GM12878 (cell line): ENCODE results near the gene BRME1. TPM values are rescaled to one million over a fixed set of nuclear protein-coding genes. Genes with fewer than 3 reads are reported as not detected.

Experiments used
- ATAC-seq: fragments of 200-7000 bp; cut with Tn5 transposase; 3 replicates; pipeline ENCODE4 v1.9.1; 2020; ENCODE audit warnings: mild to moderate bottlenecking, moderate library complexity
- BruUV-seq: library from RNA; stranded (reverse); fragments of 400-500 nt; replicated peaks from 2 replicates; lab custom pipeline; 2021; lab: Mats Ljungman, UMichigan
- CTCF ChIA-PET: fragments of 300-600 bp; sonication (Branson Sonifier 250); formaldehyde crosslinking; extraction: SDS; loops from one replicate; lab custom pipeline; 2021; ENCODE audit warnings: inconsistent platforms; lab: Yijun Ruan, JAX
- POLR2A ChIA-PET: fragments of 350-600 bp; formaldehyde crosslinking; extraction: SDS; loops from one replicate; lab custom pipeline; 2021; ENCODE audit warnings: inconsistent platforms; lab: Charles Lee
- RAD21 ChIA-PET: fragments of 300-600 bp; sonication (Branson Sonifier 250); formaldehyde crosslinking; loops from one replicate; lab custom pipeline; 2023; ENCODE audit warnings: antibody characterized with exemption; ENCODE audit not compliant: unreplicated experiment; lab: Charles Lee
- SMC1A ChIA-PET: fragments of 300-600 bp; sonication (Branson Sonifier 250); formaldehyde crosslinking; loops from one replicate; lab custom pipeline; 2023; ENCODE audit not compliant: unreplicated experiment, uncharacterized antibody; lab: Charles Lee
- DNase-seq: peaks from one replicate; pipeline ENCODE4 v3.0.0-alpha.2; 2011; ENCODE audit warnings: low read depth, low spot score
- FAIRE-seq: peaks from 3 replicates; lab custom pipeline; 2011; peaks lifted over from hg19 to GRCh38; lab: Jason Lieb, UNC
- H2AFZ ChIP-seq: 2 replicates; pipeline ENCODE4 v1.6.0; 2011; ENCODE audit warnings: low read depth, low read length, control low read depth; ENCODE audit not compliant: control insufficient read depth
- H3K27ac ChIP-seq: 2 replicates; pipeline ENCODE4 v1.5.1; 2011; ENCODE audit warnings: control low read depth; ENCODE audit not compliant: control insufficient read depth, insufficient read depth
- H3K27me3 ChIP-seq, 2 experiments: replicated peaks in 1 of 2; 2 replicates each; pipeline versions ENCODE4 v1.6.0 to v1.6.1; 2011; ENCODE audit warnings: low read length in 1 of 2; ENCODE audit not compliant: control insufficient read depth in 2 of 2, insufficient read depth in 2 of 2
- H3K36me3 ChIP-seq, 2 experiments: 2 replicates each; pipeline ENCODE4 v1.5.1; 2011; ENCODE audit warnings: low read length in 1 of 2; ENCODE audit not compliant: control insufficient read depth in 2 of 2, insufficient read depth in 2 of 2
- H3K4me1 ChIP-seq: 2 replicates; pipeline ENCODE4 v1.6.1; 2011; ENCODE audit warnings: mild to moderate bottlenecking, low read length, moderate library complexity, mixed read lengths; ENCODE audit not compliant: control insufficient read depth, insufficient read depth
- H3K4me2 ChIP-seq: 2 replicates; pipeline ENCODE4 v1.6.0; 2011; ENCODE audit warnings: control low read depth; ENCODE audit not compliant: control insufficient read depth, insufficient read depth
- H3K4me3 ChIP-seq: fragments of 200-600 bp; sonication (generic); 2 replicates; pipeline ENCODE4 v1.5.1; 2016
- H3K79me2 ChIP-seq: 2 replicates; pipeline ENCODE4 v1.6.0; 2011; ENCODE audit warnings: low read length; ENCODE audit not compliant: control insufficient read depth, insufficient read depth
- H3K9ac ChIP-seq: 2 replicates; pipeline ENCODE4 v1.8.0; 2011; ENCODE audit warnings: low read length, control low read depth, mixed read lengths; ENCODE audit not compliant: control insufficient read depth, insufficient read depth
- H3K9me3 ChIP-seq: replicated peaks from 3 replicates; pipeline ENCODE4 v1.5.1; 2011; ENCODE audit warnings: mild to moderate bottlenecking, low read length; ENCODE audit not compliant: control insufficient read depth, insufficient read depth
- H4K20me1 ChIP-seq: 2 replicates; pipeline ENCODE4 v1.6.0; 2011; ENCODE audit not compliant: control insufficient read depth, insufficient read depth
- ATF3 ChIP-seq: IDR thresholded peaks from 2 replicates; pipeline ENCODE4 v1.6.1; 2011; ENCODE audit warnings: low read depth, mild to moderate bottlenecking, low read length, moderate library complexity, borderline replicate concordance; ENCODE audit errors: extremely low read depth
- BCL3 ChIP-seq: IDR thresholded peaks from 2 replicates; pipeline ENCODE4 v1.6.1; 2011; ENCODE audit warnings: borderline replicate concordance, low read depth, mild to moderate bottlenecking, moderate library complexity, low read length; ENCODE audit not compliant: insufficient read depth, poor library complexity, severe bottlenecking
- BCLAF1 ChIP-seq: fragments of 450-650 bp; IDR thresholded peaks from 2 replicates; pipeline ENCODE4 v1.6.1; 2017; ENCODE audit warnings: antibody characterized with exemption, mild to moderate bottlenecking, moderate library complexity
- BRCA1 ChIP-seq: IDR thresholded peaks from 2 replicates; pipeline ENCODE4 v1.6.1; 2011; ENCODE audit warnings: low read depth, low read length, improper control_type of control experiment
- EZH2 ChIP-seq: IDR thresholded peaks from 2 replicates; pipeline ENCODE4 v1.6.1; 2012; ENCODE audit warnings: low read depth, mild to moderate bottlenecking, control low read depth, inconsistent platforms, low read length, borderline replicate concordance; ENCODE audit not compliant: control insufficient read depth
- GATAD2B ChIP-seq: fragments of 450-650 bp; conservative IDR thresholded peaks from 2 replicates; pipeline ENCODE4 v1.6.1; 2017; ENCODE audit warnings: low read depth, mild to moderate bottlenecking, moderate library complexity
- HCFC1 ChIP-seq: fragments of 150-350 bp; IDR thresholded peaks from 2 replicates; pipeline ENCODE4 v1.6.1; 2014; ENCODE audit warnings: low read length
- KAT2A ChIP-seq: conservative IDR thresholded peaks from 2 replicates; pipeline ENCODE4 v1.6.1; 2011; ENCODE audit warnings: low read depth, low read length; ENCODE audit not compliant: control insufficient read depth
- NBN ChIP-seq: fragments of 450-650 bp; IDR thresholded peaks from 2 replicates; pipeline ENCODE4 v1.6.1; 2016
- NFXL1 ChIP-seq: fragments of 450-650 bp; IDR thresholded peaks from 2 replicates; pipeline ENCODE4 v1.6.1; 2017; ENCODE audit warnings: antibody characterized with exemption, mild to moderate bottlenecking, borderline replicate concordance
- POLR2AphosphoS2 ChIP-seq: IDR thresholded peaks from 2 replicates; pipeline ENCODE4 v1.6.1; 2011; ENCODE audit warnings: low read depth, mild to moderate bottlenecking, low read length, improper control_type of control experiment, moderate library complexity
- RB1 ChIP-seq: fragments of 450-650 bp; formaldehyde crosslinking; IDR thresholded peaks from 2 replicates; pipeline ENCODE4 v1.6.1; 2017; ENCODE audit warnings: mild to moderate bottlenecking, borderline replicate concordance
- SMAD1 ChIP-seq: fragments of 450-650 bp; IDR thresholded peaks from 2 replicates; pipeline ENCODE4 v1.6.1; 2018; ENCODE audit warnings: mild to moderate bottlenecking, low read depth; ENCODE audit not compliant: partially characterized antibody
- ZBED1 ChIP-seq: IDR thresholded peaks from 2 replicates; pipeline ENCODE4 v1.6.1; 2016; ENCODE audit warnings: borderline replicate concordance
- ZBTB11 ChIP-seq: fragments of 450-650 bp; formaldehyde crosslinking; IDR thresholded peaks from 2 replicates; pipeline ENCODE4 v1.5.0; 2022; ENCODE audit warnings: mild to moderate bottlenecking, missing genetic modification characterization
- WGBS: methylation state at CpG from one replicate; pipeline ENCODE4 v1.1.6; 2016; ENCODE audit warnings: low lambda C conversion rate; ENCODE audit not compliant: insufficient replicate concordance, insufficient coverage; ENCODE audit errors: missing lambda C conversion rate; 5-methylcytosine and 5-hydroxymethylcytosine counted together
- in situ Hi-C: fragments of 300-500 bp; cut with MboI; formaldehyde crosslinking; loops from 9 replicates; pipeline ENCODE4 v1.14.3; 2018; ENCODE audit warnings: mixed read lengths
- intact Hi-C: fragments of 100-400 bp; cut with micrococcal nuclease; formaldehyde crosslinking; loops from one replicate; pipeline ENCODE4 v1.14.2; 2022; ENCODE audit not compliant: unreplicated experiment
- polyA plus RNA-seq, 11 experiments: library from polyadenylated mRNA; depleted of rRNA in 4 of 11; unstranded in 6 of 11; stranded (reverse) in 5 of 11; fragments of >200 nt; fragmentation: Nextera tagmentation in 4 of 11; fragmentation: Illumina TruSeq in 1 of 11; extraction: Ambion mirVana in 4 of 11; extraction: Trizol in 1 of 11; gene quantifications; 1 replicate in 1 of 11; 2 replicates in 10 of 11; pipeline versions ENCODE4 v1.2.1 to v1.2.3, GENCODE V29; 2011 to 2016; ENCODE audit warnings: inconsistent platforms in 2 of 11, missing spikeins in 2 of 11, low read depth in 1 of 11
- total RNA-seq, 4 experiments: library from RNA; depleted of rRNA in 3 of 4; stranded (reverse); fragments of >200 nt in 3 of 4; fragmentation: Illumina TruSeq in 1 of 4; extraction: Trizol in 1 of 4; gene quantifications; 2 replicates each; pipeline versions ENCODE4 v1.2.1 to v1.2.3, GENCODE V29; 2013 to 2021

The BRME1 gene
- total and polyA plus RNA-seq, 10 of the 15 experiments (the other 5 are each of a cell fraction or from before 2014, with no cell fraction given): 0.07 to 2.2 (median 1.1) TPM; not detected in 1

GRCh38 chr19:13951043-13951442 lies 45.1 kb upstream of the BRME1 start:
- ATAC-seq (no peak), FAIRE-seq (no peak), DNase-seq (no peak)
- Histone ChIP-seq H3K9ac (no peak overlapping the region), H3K9me3 (no peaks in the 10 kb centered on the region), H2AFZ (no peak overlapping the region), H3K79me2 (peaks cover 15% of the 10 kb centered on the region), H3K27ac (no peak overlapping the region), H3K4me3 (no peak overlapping the region), H3K4me2 (no peak overlapping the region), H4K20me1 (no peaks in the 10 kb centered on the region), H3K27me3 (no peaks in the 10 kb centered on the region), H3K36me3 (peaks cover 0 to under 1% of the 10 kb centered on the region in 2 experiments; a peak in 3 of 4 replicates), H3K4me1 (peaks cover 11% of the 10 kb centered on the region)
- RAD21 ChIA-PET: no interaction called here
- intact Hi-C loops (loop anchor here (5.0 kb wide), 2 partner anchors 36 to 81 kb away; partner anchors contain the start of gene IL27RA), in situ Hi-C loops (no loop called here)
- BruUV-seq: no TSS peak
- SMC1A ChIA-PET: interaction anchor here (1.0 kb wide), 1 partner anchor 91 kb away, joined by 3 read pairs; no protein-coding TSS in a partner anchor
- POLR2A ChIA-PET: interaction anchor here (0.7 kb wide), 2 partner anchors 22 to 50 kb away, joined by 3 to 6 read pairs; no protein-coding TSS in a partner anchor
- CTCF ChIA-PET: interaction anchor here (0.7 to 1.1 kb wide), 2 partner anchors 36 to 81 kb away, joined by 3 to 4 read pairs; partner anchors contain the start of gene IL27RA
- WGBS: 31% methylated on average over 2 of the region's 2 CpGs
- no peak for TF ChIP-seq HCFC1
- TF ChIP-seq BCL3: no peak
- no peak for TF ChIP-seq KAT2A
- no peak for TF ChIP-seq RB1
- TF ChIP-seq POLR2AphosphoS2: no peak
- TF ChIP-seq BCLAF1: no peak
- no peak for TF ChIP-seq SMAD1
- no peak for TF ChIP-seq NFXL1
- TF ChIP-seq ZBTB11 (CRISPR knock-in tag): no peak
- no peak for TF ChIP-seq ZBED1
- no peak for TF ChIP-seq NBN
- no peak for TF ChIP-seq ATF3
- TF ChIP-seq EZH2: no peak
- no peak for TF ChIP-seq GATAD2B
- TF ChIP-seq BRCA1: no peak
